Astrocyte (in vitro differentiated cells and primary cell): ENCODE results near the gene RHOG.

Experiments used
- CTCF ChIP-seq: IDR thresholded peaks from 2 replicates; pipeline ENCODE4 v1.5.1; 2011; ENCODE audit warnings: low read depth, mild to moderate bottlenecking, inconsistent platforms, low read length, moderate library complexity; ENCODE audit not compliant: insufficient read depth
- EZH2 ChIP-seq: IDR thresholded peaks from 2 replicates; pipeline ENCODE4 v1.6.1; 2012; ENCODE audit warnings: mild to moderate bottlenecking, low read length, inconsistent platforms; ENCODE audit not compliant: insufficient read depth

GRCh38 chr11:3824714-3825472, 15.9 kb downstream of the RHOG start:
- peak; percentile 41 for TF ChIP-seq CTCF
- TF ChIP-seq EZH2, result no peak
